Measurements from ENCODE around the gene PKNOX2.

PKNOX2 gene

DNA sequence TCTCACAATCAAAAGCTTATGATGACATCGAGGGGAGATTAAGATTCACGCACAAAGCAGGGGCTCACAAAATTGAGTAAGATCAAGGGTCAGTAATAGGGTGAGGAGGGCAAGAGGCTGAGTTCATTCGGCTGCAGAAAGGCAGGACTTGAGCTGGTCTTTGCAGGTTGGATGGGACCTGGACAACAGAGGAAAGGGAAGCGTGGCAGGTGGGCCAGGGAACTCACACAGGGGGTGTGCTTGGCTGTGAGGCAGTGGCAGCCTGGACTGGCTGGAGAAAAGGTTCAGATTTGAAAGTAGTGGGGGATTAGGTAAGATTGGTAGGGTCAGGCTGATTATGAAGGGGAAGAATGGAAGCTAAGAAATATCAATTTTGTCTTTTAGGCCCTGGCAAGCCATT is 161.6 kb downstream of the PKNOX2 start:
- H2AFZ ChIP-seq (ENCODE audit: low read length): no peak overlapping the region
- H4K20me1 ChIP-seq (ENCODE audit: insufficient read depth, low read length): no peaks in the 10 kb centered on the region
- no peak for DNase-seq
- H3K4me1 ChIP-seq (ENCODE audit: low read length): no peaks in the 10 kb centered on the region
- no peak overlapping the region for H3K4me3 ChIP-seq (ENCODE audit: low read length)
- TF ChIP-seq EZH2phosphoT487 (IDR thresholded peaks at IDR 0.05; ENCODE audit: low read length) (no peak), EZH2 (optimal IDR thresholded peaks at IDR 0.05; ENCODE audit: low read depth, low read length) (no peak)
- TF ChIP-seq, protein P1, sequence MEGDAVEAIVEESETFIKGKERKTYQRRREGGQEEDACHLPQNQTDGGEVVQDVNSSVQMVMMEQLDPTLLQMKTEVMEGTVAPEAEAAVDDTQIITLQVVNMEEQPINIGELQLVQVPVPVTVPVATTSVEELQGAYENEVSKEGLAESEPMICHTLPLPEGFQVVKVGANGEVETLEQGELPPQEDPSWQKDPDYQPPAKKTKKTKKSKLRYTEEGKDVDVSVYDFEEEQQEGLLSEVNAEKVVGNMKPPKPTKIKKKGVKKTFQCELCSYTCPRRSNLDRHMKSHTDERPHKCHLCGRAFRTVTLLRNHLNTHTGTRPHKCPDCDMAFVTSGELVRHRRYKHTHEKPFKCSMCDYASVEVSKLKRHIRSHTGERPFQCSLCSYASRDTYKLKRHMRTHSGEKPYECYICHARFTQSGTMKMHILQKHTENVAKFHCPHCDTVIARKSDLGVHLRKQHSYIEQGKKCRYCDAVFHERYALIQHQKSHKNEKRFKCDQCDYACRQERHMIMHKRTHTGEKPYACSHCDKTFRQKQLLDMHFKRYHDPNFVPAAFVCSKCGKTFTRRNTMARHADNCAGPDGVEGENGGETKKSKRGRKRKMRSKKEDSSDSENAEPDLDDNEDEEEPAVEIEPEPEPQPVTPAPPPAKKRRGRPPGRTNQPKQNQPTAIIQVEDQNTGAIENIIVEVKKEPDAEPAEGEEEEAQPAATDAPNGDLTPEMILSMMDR (IDR thresholded peaks at IDR 0.05; ENCODE audit: low read length): no peak
- no peak overlapping the region for H3K9ac ChIP-seq (ENCODE audit: low read length)
- no peak overlapping the region for H3K27ac ChIP-seq (ENCODE audit: low read length)
- no peaks in the 10 kb centered on the region for H3K36me3 ChIP-seq (replicated peaks; ENCODE audit: insufficient read depth, low read length)
- no peaks in the 10 kb centered on the region for H3K9me3 ChIP-seq (replicated peaks; ENCODE audit: insufficient read depth, low read length)
- no peaks in the 10 kb centered on the region for H3K27me3 ChIP-seq (replicated peaks; ENCODE audit: insufficient read depth, low read length)
- H3K4me2 ChIP-seq (ENCODE audit: low read depth, low read length): no peak overlapping the region
- H3K79me2 ChIP-seq (ENCODE audit: low read length): no peaks in the 10 kb centered on the region
- H3K9me2 ChIP-seq (replicated peaks; ENCODE audit: insufficient read depth, low read length): no peaks in the 10 kb centered on the region
- H3F3A ChIP-seq (ENCODE audit: insufficient read depth, low read length): no peaks in the 10 kb centered on the region

DNA sequence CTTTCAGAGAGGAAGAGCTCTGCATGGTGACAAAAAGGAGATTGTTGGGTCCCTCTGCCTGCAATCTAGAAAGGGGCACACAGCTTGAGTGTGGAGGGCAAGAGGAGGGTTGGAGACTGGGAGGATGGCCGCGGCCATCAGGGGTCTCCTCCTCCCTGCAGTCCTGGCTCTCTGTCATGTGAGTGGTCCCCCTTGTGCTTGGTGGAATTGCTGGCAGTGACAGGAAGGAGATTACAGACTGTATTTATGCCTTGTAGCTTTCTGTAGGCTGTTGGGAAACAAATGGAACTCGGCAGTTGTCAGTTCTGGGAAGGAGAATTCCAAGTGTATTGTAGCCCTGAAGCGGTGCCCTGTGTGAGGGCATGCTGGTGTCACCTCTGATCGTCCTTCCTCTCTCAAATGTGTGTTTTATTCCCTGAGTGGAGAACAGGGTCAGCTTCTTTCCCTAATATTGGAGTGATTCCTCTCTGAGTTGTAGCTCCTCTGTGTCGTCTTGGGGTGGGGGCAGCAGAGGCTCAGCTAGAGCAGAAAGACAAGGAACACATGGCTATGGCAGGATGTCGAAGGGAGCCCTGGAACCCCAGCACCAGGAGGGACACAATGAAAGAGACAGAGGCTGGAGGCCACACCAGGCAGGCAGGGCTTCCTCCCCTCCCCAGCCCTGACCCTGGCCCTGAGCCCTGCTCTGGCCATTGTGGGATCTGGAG is 163.1 kb downstream of the PKNOX2 start:
- no peak overlapping the region for H2AFZ ChIP-seq (ENCODE audit: low read length)
- H3K36me3 ChIP-seq (replicated peaks; ENCODE audit: insufficient read depth, low read length): no peaks in the 10 kb centered on the region
- H3K9me2 ChIP-seq (replicated peaks; ENCODE audit: insufficient read depth, low read length): no peaks in the 10 kb centered on the region
- TF ChIP-seq, protein P1 (IDR thresholded peaks at IDR 0.05; ENCODE audit: low read length): no peak
- TF ChIP-seq EZH2 (optimal IDR thresholded peaks at IDR 0.05; ENCODE audit: low read depth, low read length): no peak
- no peak for TF ChIP-seq EZH2phosphoT487 (IDR thresholded peaks at IDR 0.05; ENCODE audit: low read length)
- H3K4me3 ChIP-seq (ENCODE audit: low read length): no peak overlapping the region
- no peak overlapping the region for H3K9ac ChIP-seq (ENCODE audit: low read length)
- no peak overlapping the region for H3K4me2 ChIP-seq (ENCODE audit: low read depth, low read length)
- H3K4me1 ChIP-seq (ENCODE audit: low read length): no peaks in the 10 kb centered on the region
- H3K27me3 ChIP-seq (replicated peaks; ENCODE audit: insufficient read depth, low read length): no peaks in the 10 kb centered on the region
- no peaks in the 10 kb centered on the region for H3F3A ChIP-seq (ENCODE audit: insufficient read depth, low read length)
- no peaks in the 10 kb centered on the region for H3K79me2 ChIP-seq (ENCODE audit: low read length)
- no peaks in the 10 kb centered on the region for H3K9me3 ChIP-seq (replicated peaks; ENCODE audit: insufficient read depth, low read length)
- DNase-seq: no peak
- no peak overlapping the region for H3K27ac ChIP-seq (ENCODE audit: low read length)
- no peaks in the 10 kb centered on the region for H4K20me1 ChIP-seq (ENCODE audit: insufficient read depth, low read length)

DNA sequence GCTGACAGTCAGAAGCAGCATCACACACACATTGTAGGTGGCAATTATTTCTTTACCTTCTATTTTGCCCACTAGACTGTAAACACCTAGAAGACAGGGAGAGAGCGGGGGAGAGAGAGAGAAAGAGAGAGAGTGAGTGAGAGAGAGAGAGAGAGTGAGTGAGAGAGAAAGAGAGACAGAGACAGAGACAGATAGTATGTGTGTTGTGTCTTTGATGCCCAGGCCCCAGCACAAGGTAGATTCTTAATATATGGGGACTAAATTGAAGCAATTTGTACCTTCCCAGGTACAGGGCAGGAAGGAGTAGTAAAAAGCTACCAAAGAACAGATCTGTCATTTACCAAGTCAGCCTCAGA is 163.7 kb downstream of the PKNOX2 start:
- Histone ChIP-seq H3K4me2 (ENCODE audit: low read depth, low read length) (no peak overlapping the region), H3K36me3 (replicated peaks; ENCODE audit: insufficient read depth, low read length) (no peaks in the 10 kb centered on the region), H3F3A (ENCODE audit: insufficient read depth, low read length) (no peaks in the 10 kb centered on the region), H3K9me3 (replicated peaks; ENCODE audit: insufficient read depth, low read length) (no peaks in the 10 kb centered on the region), H3K27ac (ENCODE audit: low read length) (no peak overlapping the region), H3K79me2 (ENCODE audit: low read length) (no peaks in the 10 kb centered on the region), H3K27me3 (replicated peaks; ENCODE audit: insufficient read depth, low read length) (no peaks in the 10 kb centered on the region), H3K9me2 (replicated peaks; ENCODE audit: insufficient read depth, low read length) (no peaks in the 10 kb centered on the region), H4K20me1 (ENCODE audit: insufficient read depth, low read length) (no peaks in the 10 kb centered on the region), H3K9ac (ENCODE audit: low read length) (no peak overlapping the region), H2AFZ (ENCODE audit: low read length) (no peak overlapping the region), H3K4me1 (ENCODE audit: low read length) (no peaks in the 10 kb centered on the region), H3K4me3 (ENCODE audit: low read length) (no peak overlapping the region)
- DNase-seq: no peak
- no peak for TF ChIP-seq EZH2phosphoT487 (IDR thresholded peaks at IDR 0.05; ENCODE audit: low read length)
- TF ChIP-seq, protein P1 (IDR thresholded peaks at IDR 0.05; ENCODE audit: low read length): no peak
- no peak for TF ChIP-seq EZH2 (optimal IDR thresholded peaks at IDR 0.05; ENCODE audit: low read depth, low read length)
